ENCODE data around the gene USP22. TPM values are rescaled to one million over a fixed set of nuclear protein-coding genes. Genes with fewer than 3 reads are reported as not detected.
"Not testable (repeated sequence)": the region's sequence is repeated elsewhere in the genome, so short reads cannot be mapped to it uniquely, and the experiment has no call there.

USP22 gene
- polyA plus RNA-seq, 1 donor = 185 TPM

DNA sequence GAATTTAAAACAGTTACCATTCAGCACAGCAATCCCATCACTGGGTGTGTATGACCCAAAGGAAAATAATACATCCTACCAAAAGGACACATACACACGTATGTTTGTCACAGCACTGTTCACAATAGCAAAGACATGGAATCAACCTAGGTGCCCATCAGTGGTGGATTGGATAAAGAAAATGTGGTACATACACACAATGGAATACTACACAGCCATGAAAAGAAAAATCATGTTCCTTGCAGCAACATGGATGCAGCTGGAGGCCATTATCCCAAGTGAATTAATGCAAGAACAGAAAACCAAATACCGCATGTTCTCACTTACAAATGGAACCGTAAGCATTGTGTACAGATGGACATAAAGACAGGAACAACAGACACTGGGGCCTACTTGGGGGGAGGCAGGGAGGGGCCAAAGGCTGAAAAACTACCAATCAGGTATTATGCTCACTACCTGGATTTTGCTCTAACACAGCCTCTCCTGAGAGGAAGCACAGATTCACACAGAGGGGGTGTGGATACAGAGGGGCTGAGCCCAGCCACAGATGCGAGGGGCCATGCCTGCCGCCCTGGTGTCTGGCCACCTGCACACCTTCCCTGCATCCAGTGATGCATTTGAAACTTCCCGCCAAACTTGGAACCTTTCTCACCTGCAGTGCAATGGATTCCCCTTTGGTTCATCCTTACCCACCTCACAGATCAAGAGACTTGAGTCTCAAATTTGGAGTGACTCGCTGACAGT, 55.9 kb downstream of the USP22 start:
- DNase-seq = no peak

DNA sequence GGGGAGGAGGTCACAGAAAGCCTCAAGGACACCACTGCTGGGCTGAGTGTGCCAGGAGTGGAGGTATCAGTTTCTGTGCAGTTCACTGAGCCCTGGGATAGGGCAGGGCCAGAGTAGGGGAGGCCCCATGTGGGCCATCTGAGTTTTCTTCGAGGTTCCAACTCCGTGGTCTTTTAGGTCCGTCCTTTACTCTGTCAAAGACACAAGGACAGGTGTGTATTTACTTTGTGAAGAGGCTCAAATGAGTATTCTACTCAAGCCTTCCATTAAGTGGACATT, 59.5 kb downstream of the USP22 start:
- no peak for DNase-seq

DNA sequence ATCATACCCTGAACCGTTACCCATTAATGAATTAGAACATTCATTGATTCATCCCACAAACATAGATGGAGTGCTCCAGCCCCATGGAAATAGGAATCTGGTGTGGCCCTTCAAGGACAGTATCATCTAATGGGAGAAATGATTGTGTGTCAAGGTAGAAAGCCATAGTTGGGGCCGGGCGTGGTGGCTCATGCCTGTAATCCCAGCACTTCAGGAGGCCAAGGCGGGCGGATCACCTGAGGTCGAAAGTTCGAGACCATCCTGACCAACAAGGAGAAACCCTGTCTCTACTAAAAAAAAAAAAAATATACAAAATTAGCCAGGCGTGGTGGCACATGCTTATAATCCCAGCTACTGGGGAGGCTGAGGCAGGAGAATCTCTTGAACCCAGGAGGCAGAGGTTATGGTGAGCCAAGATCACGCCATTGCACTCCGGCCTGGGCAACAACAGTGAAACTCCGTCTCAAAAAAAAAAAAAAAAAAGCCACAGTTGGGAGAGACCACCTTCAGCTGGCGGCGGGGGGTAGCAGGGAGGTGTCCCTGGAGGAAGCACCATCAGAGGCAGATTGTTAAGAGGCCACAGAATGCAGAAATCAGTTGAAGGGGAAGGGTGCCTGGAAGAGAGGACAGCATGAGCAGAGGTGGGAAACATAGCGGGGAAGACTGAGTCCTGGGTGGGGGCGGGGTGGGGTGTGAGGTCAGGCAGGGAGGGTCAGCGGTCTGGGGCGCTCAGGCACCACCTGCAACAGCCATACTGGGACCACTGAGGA, 60.0 kb downstream of the USP22 start:
- no peak for DNase-seq

DNA sequence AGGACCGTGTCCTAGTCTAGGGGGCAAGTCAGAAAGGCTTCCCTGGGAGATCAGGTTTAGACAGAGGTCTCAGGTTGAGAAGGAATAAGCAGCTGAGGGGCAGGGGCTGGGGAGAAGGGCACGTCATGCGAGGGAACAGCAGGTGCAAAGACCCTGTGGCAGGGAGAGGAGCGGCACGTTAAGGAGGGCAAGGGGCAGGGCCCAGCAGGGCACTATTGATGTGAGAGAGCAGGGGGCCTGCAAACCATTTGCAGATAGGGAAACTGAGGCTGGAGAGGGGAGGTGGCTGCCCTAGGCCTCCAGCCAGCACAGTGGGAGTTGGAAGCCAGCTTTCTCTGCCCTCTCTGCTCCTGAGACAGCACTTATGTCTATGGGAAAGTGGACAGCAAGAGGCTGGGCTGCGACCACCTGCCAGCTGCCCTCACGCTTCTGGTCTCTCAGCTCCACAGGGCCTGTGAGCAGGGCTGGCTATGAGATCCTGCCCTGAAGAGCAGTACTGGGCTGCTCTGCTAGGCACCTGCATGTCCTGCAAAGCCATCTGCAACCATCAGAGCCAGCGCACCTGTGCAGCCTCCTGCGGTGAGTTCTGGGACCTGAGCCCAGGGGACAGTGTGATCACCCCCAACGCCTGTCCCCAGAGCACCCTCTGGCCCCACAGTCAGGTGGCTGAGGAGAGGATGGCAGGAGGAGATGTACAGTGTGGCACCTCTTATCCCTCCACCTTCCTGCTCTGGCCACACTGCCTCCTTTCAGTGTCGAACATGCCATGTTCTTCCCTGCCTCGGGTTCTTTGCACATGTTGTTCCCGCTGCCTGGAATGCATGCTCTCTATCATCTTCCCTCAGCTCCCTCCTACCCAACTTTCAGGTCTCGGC, 61.5 kb downstream of the USP22 start:
- no peak for DNase-seq

DNA sequence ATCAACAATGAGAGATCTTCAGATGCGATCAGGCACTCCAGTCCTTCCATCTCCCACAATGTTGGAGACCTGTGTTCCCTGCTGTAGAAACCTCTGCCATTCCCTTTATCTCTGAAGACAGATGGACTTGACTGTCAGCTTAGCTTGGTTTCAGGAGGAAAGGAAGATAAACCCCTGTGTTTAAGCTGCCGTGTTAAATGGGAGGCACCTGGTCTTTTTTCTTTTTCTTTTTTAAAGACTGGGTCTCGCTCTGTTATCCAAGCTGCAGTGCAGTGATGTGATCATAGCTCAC, 63.1 kb downstream of the USP22 start:
- no peak for DNase-seq

DNA sequence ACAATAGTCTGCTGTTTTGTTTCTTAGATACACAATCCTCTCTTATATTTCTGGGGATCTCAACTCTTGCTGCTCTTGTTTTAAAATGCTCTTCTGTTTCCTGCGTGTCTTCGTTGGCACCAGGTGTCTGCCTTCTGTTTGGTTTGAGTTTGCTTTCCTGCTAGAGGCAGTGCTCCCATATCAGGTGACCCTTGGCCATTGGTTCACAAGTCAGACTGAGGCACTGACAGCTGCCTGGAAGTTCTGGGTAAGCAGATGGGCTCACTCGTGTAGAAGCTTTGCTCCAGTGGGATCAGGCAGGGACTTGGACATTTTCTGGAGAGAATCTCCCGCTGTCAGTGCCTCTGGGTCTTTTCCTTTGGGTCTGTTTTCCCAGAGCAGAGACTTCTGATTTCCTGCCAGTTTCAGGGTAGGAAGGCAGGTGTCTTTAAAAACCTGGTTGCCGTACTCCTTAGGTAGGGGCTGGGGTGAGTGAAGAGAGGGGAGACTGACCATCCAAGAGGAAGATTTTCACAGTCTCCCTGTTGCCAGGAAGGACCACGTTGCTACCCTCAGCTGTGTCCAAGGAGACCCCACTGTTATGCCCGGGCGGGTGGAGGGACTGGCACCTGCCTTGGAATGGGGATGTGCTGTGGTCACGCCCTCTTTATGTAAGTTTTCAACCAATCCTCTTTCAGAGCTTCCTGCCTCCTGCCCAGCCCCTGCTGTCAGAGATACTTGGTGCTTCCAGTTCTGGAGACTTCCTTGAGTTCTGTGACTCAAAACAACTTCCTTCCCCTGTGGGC, 63.6 kb downstream of the USP22 start:
- not testable (repeated sequence) for DNase-seq

DNA sequence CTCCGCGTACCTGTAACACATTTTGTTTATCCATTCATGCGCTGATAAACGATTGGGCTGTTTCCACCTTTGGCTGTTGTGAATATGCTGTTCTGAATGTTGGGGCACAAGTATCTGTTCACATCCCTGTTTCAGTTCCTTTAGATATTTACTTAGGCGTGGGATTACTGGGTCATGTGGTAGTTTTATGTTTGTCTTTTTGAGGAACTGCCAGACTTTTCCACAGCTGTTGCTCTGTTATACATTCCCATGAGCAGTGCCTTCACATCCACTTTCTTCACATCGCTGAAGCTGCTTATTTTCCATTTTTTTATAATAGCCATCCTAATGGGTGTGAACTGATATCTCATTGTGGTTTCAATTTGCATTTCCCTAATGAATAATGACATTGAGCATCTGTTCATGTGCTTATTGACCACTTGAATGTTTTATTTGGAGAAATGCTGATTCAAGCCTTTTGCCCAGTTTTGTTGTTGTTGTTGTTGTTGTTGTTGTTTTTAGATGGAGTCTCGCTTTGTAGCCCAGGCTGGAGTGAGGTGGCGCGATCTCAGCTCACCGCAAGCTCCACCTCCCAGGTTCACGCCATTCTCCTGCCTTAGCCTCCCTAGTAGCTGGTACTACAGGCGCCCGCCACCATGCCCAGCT, 65.1 kb downstream of the USP22 start:
- DNase-seq = peak; percentile 42

DNA sequence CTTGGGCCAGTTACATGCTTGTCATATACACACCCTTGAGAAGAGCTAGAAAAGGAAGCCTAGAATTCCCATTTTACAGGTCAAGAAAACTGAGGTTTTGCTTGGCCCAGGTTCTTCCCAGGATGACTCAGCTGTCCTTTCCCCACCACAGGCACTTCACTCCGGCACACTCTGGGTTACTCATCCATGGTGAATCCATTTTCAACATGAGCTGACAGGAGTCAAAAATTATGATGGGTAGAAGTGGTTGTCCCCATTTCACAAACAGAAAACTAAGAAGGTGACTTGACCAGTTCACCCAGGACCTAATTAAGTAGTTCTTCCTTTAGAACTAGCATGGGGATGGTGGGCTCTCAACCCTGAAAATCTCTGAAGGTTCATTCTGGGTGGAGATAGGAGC, 67.2 kb downstream of the USP22 start:
- DNase-seq = no peak

DNA sequence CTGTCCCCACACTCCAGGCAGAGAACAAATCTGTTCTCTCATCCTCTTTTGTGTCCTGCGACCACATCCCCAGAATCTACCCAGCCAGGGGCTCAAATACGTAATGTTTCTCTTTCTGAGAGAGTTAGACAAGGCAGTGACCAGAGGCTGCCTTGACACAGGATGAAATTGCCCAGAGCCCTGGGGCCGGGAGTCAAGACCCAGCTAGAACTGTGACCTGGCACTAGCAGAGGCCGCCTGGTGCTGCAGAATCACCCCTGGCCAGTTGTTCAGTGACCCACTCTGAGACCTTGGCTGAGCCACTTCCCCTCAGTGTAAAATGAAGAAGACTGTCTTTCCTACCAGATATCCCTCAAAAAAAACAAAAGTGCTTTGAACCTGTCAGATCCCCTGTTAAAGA, 72.5 kb downstream of the USP22 start:
- no peak for DNase-seq

DNA sequence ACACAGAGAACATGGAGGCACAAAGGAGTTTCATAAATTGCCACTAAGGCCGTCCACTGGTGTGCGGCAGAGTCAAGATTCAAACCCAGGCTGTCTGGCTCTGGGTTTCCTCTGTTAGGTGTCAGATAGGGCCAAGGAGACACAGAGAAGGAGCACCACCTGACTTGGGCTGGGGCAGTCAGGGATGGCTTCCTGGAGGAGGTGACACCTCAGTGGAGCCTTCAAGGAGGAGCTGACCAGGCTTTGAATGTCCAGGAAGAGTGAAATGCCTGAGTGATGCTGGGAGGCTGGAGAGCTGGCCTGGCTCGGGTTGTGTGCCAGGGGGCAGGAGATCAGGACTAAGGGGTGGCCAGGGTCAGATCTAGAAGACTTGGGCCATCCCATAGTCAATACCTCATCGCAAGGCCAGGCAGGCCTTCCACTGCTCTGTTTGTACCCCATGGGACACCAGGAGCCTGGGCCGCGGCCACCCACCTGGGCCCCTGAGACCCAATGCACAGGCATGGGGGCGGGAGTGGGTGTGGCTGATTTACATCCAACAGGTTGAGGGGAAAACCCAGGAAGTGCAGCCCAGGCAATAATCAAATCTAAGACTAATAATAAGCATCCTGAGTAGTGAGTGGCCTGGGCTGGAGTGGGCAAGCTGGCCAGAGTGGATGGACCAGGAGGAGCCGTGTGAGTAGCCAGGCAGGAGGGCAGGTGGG, 73.7 kb downstream of the USP22 start:
- no peak for DNase-seq

DNA sequence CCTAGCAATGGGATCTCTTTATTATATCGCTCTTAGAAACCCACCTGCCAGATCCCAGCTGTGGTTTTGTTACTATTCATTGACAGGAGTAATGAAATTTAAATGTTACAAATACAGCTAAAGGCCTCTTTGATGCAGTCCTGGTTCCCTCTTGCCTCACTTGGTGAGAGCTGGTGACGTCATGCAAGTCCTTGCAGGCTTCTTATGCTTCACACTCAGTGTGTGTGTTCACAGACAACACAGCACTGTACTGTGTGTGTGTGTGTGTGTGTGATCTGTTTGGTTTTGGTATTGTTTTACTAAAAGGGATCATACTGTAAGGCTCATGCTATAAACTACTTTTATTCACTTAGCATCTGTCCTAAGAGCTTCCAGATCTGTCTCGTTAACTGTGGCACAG, 75.0 kb downstream of the USP22 start:
- no peak for DNase-seq

DNA sequence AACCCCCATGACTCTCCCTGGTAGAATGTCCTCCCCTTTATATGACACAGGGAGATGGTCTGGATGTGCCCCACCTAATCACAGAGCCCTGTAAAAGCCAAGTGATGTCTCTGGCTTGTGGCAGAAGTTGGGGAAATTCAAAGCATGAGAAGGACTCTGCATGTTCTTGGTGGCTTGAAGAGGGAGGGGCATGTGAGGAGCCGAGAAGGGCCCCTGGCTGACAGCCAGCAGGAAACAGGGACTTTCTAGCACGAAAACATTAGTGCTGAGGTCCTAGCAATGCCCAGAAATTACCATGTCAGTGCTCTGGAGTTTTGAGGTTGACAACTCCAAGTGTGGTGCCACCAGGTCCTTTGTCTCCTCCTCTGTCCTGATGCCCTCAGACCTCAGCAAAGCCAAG, 75.9 kb downstream of the USP22 start:
- no peak for DNase-seq

DNA sequence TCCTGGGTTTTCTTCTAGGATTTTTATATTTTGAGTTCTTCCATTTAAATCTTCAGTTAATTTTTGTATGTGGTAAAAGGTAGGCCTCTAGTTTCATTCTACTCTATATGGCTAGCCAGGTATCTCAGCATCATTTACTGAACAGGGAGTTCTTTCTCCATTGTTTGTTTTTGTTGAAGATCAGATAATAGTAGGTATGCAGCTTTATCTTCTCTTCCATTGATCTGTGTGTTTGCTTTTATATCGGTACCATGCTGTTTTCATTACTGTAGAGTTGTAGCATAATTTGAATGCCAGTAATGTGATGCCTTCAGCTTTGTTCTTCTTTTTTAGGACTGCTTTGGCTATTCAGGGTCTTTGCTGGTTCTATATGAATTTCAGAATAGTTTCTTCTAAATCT, 77.3 kb downstream of the USP22 start:
- DNase-seq = no peak

DNA sequence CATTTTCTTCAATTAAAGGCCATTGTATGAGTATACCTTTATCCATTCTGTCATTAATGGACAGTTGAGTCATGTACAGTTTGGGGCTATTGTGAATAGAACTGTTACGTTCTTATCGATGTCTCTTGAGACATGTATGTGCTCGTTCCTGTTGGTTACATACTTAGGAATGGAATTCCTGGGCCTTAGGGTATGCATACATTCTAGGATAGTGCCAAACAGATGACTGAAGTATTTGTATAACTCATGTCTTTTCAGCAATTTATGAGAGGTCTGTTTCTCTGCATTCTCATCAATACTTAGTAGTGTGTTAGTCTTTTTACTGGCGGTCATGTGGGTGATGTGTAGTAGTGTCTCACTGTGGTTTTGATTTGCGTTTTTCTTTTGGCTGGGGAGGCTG, 81.2 kb downstream of the USP22 start:
- no peak for DNase-seq

DNA sequence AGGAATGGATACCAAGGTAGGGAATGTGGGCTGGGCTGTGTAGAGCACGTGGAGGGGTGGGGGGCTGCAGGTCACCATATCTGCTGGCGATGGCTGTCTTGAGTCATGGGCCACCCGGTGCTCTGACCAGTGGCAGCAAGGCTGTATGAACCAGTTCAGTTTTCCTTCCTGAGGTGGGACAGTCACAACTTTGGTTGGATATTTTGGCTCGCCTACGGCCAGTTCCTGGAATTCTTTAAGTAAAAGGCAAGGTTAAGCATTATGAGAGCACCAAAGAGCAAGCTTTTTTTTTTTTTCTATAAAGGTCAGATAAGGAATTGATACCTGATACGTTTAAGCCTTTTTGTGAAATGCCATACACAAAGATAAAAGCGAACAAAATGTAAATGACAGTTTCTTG, 81.9 kb downstream of the USP22 start:
- DNase-seq = no peak

DNA sequence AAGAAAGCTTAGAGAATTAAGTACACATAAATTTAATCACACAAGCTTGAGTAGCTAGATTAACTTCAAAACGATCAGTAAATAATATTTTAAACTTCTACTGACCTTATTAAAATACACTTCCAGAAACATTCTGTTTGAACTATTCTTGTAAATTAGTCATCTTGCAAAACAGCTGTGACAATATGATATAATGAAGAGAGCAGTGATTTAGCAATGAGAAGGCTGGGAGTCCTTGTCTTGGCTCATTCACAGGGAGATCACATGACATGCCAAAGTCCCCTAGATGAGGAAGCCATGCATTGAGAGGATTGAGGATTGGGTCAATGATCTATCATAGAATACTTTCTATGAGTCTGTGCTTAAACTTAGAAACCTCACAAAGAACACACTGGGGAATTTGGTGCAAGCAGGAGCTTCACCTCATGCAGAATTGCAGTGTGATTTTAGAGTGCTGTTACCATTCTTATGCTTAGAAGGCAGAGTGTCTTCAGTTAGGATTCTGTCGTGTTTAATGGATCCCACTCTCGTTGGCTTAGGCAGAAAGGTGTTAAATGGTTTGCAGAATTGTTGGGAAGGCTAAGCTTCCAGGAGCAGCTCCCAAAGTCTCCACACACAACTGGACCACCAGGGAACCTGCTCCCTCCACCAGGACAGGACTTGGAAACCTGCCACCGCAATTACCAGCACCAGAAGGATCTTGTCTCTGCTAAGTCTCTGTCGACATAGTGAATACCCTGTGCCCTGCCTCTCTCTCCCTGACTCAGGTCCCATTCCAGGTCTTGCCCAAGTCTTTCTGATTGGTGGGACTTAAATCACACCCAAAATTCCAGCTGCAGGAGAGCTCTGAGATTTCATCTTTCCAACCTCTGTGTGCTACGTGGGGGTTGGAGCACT, 87.1 kb downstream of the USP22 start:
- no peak for DNase-seq

DNA sequence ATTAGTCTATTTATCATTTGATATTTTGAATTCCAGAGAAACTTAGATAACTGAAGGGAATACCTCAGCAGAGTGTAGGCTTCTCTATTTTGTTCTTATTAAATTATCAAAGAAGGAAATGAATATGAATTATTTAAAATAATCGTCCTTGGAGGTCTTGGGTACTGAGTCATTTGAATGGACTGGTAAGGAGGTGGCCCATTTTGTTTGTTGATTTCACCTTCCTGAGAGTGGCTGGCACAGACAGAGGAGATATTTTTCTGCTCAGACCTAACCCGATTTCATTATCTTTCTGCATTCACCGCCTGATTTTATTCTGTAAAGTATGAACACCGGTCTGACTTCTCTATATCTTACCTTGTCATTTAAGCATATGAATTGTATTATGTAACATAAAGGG, 88.0 kb downstream of the USP22 start:
- DNase-seq = no peak

DNA sequence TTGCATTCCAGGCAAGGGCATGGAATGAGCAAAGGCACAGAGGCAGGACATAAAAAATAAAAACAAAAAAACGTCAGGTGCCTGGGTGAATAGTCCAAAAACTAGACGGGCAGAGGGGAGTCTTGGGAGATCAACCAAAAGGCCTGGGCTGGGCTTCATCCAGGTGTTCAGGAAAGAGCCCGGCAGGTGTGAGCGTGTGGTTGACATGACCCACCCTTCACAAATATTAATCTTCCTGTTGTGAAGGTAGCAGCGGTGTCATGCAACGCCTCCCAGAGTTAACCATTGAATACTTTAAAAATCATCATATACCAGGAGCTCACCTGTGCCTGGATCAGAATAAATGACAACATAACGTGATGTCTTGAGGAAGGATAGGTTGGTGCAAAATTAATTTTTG, 90.6 kb downstream of the USP22 start:
- DNase-seq = no peak

All from hindlimb muscle (tissue), 1 donor.